Stimulated activated CD8-positive, alpha-beta memory T cell treated with anti-CD3 and anti-CD28 coated beads, Interleukin-15, amount 100 ng/mL, for 24 hours (primary cell): Measurements from ENCODE around the gene SGMS1.
"Not testable (repeated sequence)": the region's sequence is repeated elsewhere in the genome, so short reads cannot be mapped to it uniquely, and the experiment has no call there.

Experiments used
- DNase-seq: peaks from one replicate; pipeline ENCODE4 v3.0.0-alpha.2; 2020; ENCODE audit warnings: low read depth

Gene SGMS1

DNA sequence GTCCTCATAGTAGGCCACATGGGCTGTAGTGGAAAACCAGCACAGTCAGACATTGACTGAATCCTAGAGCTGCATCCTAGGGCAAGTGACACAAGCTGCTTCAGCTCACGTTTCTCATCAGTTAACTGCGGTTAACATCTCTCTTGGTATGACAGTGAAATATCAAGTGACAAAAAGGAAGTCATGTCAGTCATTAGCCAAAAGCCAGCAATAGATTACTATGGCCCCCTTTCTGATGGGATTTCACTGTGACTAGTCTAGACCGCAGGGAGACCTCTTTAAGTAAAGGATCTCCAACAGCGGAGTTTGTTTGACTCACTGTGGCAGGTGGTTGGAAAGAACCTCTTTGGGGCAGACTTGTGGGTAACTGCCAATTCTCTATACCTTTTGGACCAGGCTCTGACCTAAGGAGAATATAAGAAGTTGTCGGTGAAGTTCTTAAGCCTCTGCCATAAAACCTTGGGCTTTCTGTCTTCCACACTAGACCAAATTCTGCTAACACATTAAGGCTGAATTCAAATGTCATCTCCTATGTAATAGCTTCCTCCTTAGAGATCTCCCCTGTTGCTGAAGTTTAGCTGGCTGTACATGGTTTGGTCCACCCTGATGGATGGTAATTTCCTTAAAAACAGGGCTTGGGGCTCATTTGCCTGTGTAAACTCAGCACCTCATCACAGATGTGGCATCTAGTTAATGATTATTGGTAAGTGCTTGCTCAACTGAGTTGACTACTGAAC, 115.3 kb downstream of the SGMS1 start:
- no peak for DNase-seq

DNA sequence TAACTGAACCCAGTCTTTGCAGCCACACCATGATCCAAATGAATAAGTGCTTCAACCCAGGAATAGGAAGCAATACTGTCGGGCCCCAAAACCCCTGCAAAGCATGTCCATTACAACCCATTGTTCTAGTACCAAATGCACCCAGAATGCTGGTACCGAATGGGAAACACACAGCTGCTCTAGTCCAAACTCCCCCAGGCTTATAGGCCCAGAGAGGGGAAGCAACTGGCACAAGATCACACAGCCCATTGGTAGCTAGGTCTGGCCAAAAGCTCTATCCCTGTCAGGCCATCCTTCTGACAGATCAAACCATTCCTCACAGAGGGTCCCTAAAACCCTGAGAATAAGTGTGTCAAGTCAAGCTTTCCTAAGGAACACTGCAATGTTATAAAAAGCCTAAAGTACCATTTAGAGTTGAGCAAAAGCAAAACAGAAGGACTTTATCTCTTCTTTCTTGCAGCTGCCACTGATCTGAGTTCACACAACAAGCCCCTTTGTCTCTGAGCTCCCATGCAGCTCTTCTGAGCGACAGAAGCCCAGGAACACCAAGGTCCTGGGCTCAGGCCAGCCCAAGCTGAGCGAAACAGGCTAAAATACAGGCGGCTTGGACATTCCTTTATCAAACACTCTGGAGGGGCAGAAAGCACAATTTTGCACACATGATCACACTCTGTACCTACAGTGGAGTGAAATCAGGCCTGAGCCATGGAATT, 116.7 kb downstream of the SGMS1 start:
- no peak for DNase-seq

DNA sequence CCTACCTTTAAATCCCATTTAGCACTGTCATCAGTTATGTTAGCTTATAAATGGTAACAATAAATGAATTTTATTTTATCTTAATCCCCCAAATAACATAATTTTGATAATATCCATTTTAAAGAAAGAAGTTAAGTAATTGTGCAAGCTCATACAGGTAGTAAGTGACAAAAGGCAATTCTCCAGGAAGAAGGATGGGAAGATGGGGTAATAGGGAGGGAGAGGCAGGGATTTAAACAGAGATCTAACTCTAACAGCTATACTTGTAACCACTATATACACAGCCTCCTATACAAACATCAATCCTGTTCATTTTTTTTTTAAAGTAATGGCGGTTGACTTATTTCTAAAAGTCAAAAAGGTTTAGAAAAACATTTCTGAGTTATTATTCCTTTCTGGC, 119.4 kb downstream of the SGMS1 start:
- DNase-seq, result no peak

DNA sequence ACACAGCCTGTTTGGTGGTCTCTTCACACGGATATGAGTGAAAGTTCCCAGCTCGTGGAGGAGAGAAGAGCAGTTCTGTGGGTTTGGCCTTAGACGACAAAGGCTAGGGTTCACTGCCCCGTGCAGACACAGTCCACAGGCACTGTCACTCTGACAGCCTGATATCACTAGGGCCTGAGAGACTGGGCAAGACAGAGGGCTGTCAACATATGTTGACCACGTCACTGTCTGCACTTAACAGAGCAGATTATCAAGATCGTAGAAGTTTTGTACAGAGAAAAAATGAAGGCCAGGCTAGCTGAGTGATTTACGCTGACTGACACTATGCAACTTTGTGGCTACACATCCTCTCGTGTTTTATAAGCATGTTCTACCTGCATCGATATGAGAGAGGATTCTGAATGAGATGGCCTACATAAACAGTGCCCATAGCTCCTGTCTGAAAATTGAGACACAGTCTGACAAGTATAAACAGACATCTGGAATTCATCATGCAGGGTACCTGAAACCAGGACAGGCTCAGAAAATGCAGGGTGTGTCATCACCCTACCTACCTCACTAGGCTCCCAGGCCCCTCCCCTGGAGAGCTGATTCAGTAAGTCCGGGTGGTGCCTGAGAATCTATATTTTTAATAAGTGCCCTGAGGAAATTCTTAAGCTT, 120.0 kb downstream of the SGMS1 start:
- no peak for DNase-seq

DNA sequence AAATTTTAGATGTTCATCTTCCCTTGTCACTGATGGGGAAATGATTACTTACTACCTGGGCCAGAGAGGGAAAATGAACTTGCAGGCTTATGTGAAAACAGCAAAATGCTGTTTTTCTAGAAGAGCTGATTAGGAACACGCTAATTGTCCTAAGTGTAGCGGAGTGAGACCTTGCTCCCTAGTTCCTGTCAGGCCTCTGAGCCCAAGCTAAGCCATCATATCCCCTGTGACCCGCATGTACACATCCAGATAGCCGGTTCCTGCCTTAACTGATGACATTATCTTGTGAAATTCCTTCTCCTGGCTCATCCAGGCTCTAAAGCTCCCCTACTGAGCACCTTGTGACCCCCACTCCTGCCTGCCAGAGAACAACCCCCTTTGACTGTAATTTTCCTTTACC, 120.6 kb downstream of the SGMS1 start:
- not testable (repeated sequence) for DNase-seq

DNA sequence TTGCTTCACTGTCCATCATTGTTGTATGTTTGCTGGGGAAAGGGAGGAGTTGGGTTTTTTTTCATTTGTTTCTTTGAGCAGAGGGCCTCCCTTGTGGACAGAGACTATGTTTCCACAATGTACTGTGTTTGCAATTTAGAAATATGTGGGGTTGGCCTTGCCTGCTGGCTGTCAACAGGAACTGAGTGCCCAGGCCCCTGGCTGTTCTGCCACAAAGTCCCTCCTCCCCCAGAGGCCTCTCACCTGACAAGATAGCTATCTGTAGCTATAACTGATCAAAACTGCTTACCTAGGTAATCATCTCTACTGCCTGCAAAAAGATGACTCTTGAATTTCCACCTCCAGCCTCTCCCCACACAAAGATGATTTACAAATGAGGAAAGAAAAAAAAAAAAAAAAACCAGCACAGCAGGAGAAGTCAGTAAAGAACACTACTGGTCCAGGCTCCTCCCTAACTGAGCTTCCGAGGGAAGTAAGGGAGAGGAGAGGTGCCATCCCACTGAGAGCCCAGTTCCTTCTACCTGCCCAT, 121.8 kb downstream of the SGMS1 start:
- DNase-seq, result no peak

DNA sequence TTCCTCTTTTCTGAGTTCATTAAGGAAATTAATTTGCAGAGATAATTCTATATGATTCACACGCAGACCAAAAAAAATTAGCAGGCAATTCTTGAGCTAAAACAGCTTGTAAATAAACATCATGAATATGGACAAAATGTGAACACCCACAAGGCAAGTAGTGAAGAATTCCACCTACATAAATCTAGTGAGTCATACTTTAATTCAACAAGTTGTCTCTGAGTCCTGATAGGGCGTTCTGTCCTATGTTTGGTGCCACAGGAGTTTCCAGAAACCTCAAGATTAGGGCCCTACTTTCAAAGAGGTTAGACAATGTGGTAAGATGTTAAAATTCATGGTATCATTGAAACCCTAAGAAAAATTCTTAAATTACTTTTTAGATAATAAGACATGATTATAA, 122.3 kb downstream of the SGMS1 start:
- DNase-seq, result no peak

DNA sequence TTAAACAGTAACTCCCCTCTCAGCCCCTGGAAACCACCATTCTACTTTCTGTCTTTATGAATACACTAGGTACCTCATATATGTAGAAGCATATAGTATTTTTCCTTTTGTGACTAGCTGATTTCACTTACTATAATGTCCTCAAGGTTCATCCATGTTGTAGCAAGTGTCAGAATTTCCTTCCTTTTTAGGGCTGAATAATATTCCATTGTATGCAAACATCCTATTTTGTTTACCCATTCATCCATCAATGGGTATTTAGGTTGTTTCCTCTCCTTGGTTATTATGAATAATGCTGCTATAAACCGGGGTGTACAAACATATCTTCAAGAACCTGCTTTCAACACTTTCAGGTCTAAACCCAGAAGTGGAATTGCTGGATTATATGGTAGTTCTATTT, 125.3 kb downstream of the SGMS1 start:
- no peak for DNase-seq

DNA sequence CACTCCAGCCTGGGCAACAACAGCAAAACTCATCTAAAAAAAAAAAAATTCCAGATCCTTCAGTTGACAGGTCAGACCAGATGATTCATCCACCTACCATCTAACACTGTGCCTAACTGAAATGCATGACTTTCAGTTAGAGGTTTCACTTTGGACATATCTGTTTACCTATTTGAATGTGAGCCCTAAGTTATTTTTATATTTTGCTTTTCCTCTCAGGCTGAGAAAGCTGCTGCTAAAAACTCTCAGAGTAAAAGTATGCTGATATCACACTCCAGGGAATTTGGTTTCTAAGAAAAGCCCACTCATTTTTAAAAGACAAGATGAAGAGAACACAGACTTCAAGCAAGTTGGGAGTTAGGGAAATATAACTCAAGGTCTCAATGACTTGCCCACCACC, 126.0 kb downstream of the SGMS1 start:
- no peak for DNase-seq

DNA sequence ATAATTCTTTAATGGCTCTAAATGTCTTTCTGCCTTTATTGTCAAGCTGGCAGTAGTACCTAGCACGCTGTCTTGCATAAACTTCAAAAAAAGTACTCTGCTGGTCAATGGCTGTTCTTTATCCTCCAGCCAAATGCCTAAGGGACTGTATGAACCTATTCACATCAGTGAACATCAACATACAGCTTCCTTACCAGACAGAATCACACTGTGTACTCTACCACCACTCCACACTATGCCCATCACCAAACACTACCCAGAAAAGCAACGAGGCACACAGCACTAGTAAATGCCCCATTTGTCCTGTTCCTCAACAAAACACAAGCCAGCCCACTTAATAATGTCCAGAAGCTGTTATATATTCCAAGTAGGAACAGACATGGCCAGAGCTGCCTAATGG, 127.5 kb downstream of the SGMS1 start:
- no peak for DNase-seq

DNA sequence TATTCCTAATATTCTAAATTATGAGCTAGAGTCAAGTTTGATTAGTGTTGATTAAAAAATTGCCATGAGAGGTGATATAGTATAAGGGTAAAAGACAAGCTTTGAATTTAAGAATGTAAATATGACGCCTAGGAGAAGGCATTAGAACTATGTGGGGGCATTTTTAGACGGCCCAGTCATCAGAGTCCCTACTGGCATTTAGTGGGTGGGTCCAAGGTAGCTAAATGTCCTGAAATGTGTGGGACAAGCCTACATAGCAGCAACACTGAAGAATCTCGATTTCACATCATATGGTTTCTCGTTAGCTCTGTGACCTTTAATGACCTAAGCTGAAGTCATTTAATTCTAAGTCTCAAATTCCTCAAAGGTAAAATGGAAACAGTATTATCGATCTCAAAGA, 133.5 kb downstream of the SGMS1 start:
- no peak for DNase-seq

DNA sequence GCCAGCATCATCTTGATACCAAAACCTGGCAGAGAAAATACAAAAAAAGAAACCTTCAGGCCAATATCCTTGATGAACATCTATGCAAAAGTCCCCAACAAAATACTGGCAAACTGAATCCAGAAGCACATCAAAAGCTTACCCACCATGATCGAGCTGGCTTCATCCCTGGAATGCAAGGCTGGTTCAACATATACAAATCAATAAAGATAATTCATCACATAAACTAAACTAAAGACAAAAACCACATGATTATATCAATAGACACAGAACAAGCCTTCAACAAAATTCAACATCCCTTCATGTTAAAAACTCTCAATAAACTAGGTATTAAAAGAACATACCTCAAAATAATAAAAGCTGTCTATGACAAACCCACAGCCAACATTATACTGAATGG, 139.2 kb downstream of the SGMS1 start:
- DNase-seq, result not testable (repeated sequence)

DNA sequence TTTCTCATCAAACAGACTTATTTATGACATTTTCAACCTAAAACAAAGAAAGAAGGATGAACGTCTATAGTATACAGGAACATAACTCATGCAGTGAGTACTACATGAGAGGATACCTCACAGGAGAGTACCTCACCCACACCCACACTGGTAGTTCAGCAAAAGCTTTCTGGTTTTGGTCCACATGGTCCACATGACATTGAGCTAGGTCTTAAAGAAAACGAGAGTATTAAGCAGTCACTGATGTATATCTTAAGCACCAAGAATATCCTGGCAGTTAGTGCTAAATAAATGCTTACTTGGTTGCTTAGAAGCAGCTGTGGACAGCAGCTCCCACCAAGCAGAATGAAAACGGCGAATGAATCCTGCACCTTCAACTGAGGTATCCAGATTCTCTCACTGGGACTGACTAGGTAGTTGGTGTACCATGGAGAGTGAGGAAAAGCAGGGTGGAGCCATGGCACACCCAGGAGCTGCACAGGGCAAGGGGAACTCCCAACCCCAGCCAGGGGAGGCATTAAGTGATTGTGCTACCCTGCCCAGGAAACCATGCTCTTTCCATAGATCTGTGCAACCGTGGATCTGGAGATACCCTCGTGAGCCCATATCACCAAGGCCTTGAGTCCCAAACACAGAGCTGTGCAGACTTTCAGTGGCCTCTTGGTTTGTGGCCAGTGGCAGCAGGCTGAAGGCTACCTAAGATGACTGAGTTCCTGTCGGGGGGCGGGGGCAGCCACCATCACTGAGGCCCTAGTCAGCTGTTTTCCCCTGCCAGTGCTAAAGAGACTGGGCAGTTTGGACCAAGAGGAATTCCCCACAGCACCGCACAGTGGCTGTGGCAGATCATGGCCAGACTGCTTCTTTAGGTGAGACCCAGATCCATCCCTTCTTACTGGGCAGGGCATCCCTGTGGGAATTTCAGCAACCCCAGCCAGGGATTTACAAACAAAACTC, 143.4 kb downstream of the SGMS1 start:
- DNase-seq, result no peak

DNA sequence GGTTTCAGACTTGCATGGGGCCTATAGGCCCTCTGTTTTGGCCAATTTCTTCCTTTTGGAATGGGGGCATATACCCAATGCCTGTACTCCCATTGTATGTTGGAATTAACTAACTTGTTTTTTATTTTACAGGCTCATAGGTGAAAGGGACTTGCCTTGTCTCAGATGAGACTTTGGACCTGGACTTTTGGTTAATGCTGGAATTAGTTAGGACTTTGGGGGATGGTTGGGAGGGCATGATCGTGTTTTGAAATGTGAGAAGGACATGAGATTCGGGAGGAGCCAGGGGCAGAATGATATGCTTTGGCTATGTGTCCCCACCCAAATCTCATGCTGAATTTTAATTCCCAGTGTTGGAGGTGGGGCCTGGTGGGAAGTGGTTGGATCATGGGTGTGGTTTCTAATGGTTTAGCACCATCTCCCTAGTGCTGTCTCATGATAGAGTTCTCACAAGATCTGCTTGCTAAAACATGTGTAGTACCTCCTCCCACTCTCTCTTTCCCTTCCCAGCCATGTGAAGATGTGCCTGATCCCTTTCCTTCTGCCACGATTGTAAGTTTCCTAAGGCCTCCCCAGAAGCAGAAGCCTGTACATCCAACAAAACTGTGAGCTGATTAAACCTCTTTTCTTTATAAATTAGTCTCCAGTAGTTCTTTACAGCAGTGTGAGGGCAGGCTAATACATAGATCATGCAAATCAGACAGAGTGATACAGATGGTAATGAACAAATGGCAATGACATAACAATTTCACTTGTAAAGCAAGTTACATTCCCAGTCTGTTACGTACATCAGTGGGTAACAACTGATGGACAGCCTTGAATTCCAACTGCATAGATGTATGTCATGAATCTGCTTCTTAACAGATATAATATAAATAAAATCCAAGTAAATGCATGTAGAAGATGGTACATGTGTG, 146.2 kb downstream of the SGMS1 start:
- DNase-seq, result no peak

DNA sequence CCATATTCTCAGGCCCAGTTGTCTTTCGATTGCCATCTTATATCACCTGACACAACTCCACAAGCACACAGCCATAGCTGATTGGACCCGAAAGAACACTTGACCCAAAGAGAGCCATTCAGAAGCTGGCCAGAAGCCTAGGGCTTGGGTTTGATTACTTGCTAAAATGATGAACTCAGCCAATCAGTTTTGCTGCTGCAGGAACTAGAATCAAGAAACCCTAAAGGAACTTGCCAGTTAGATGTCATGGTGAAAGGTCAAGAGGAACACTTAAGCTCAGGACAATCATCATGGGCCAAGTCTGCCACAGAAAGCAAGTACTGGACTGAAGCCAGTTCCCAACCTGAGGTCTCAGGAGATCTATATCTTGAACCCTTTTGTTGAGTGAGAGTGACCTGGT, 150.0 kb downstream of the SGMS1 start:
- DNase-seq, result no peak

DNA sequence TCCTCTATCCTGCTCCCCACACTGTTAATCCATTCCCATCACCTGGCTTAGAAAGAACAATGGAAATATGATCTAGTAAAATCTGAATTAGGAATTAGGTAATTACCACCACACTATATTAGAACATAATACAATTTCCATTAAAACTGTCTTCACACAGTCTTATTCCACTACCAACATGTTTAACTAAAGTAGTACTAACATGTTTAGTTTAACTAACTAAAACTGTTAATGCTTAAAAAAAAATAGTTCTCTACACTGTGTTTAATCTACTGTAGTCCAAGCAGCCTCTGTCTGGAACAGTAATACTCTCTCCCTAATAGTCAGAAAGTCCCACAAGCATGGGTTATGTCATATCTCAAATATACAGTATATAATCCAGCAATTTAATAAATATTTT, 150.8 kb downstream of the SGMS1 start:
- DNase-seq, result no peak

DNA sequence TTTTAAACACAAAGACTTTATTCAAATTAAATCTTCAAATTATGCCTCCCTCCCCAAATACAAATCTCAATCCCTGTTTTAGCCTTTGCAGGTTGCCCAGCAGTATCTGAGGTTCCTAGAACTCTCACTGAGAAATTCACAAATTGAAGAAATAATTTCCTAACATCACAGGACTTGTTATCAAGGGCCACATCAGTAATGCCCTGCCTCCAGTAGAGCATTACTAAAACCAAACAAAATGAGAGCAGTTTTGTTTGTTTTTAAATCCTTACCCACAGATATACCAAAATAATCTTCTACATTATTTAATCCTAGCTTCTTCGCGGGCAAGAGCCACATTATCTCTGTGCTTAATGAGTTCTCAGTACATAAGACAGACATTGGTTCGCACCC, 152.2 kb downstream of the SGMS1 start:
- DNase-seq, result no peak

DNA sequence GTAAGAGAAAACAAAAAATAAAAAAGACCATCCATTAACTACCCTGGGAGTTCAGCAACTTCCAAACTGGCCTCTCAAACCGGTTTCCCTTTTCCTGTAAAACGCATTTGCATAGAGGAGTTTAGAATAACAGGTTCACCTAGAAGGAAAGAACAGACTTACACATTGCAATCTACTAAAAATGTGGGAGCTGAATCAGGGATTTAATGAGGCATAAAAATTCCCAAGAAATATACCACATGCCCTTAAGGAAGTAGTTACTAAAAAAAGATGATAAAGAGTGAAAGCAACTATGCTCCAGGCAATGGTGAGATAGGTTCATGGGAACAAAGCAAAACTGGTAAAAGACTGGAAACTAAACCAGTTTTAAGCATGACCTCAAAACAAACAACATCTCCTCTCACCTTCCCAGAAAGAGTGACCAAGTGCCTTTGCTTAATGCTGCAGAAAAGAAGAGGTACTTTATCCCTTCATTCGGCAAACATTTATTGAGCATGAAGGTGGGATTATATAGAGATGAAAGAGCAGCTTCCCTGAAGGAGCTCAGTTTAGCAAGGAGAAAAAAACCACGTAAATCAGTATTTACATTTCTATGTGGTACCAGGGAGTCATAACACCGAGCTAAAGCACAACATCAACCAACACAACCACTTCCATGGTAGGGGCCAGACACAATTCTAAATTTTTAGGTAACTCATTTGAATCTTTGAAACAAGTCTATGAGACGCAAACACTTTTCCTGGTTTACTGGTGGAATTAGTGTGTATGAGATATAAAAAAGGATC, 152.8 kb downstream of the SGMS1 start:
- no peak for DNase-seq

DNA sequence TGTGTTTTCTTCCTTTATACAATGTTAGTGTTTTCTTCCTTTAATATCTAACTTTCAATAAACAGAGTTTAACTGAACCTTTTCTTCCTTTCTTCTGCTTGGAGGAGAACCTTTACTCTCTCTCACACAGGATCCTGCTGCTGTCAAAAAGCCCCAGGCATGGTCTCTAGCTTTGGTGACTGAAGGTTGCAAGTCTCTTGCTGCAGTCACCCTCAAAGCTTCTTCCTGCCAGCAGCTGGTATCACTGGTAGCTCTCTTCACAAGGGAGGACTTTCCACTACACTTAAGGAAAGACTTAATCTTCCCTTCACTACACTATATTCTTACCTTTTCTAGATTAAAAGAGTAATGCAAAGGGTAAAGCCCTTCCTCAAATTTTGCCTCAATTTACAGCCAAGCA, 153.4 kb downstream of the SGMS1 start:
- no peak for DNase-seq

DNA sequence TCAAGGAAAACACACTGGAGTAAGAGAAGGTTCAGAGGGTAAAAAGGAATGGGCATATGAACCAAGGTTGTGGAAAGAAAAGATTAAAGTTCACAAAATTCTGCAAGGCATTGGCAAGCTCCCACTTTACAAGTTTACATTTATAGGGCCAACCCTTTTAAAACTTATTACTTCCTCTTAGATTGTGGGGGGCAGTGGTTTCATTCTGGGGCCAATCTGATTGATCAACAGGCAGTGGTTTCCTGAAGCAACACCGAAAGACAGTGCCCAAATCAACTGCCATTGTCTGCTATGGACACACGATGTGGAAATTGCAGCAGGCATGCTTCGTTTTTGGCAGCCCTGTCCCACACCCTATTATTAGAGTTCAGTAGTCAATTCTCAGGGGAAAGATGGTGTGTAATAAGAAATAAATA, 154.0 kb downstream of the SGMS1 start:
- no peak for DNase-seq
